AG10803 (cell line): ENCODE measurements around the gene ADAMTS10.

ENCODE experiments used
- DNase-seq: peaks from one replicate; pipeline ENCODE4 v3.0.0; 2010; ENCODE audit warnings: low read depth
- H3K4me3 ChIP-seq: 2 replicates; pipeline ENCODE4 v1.5.1; 2011; ENCODE audit warnings: mild to moderate bottlenecking, low read length, control low read depth
- CTCF ChIP-seq: conservative IDR thresholded peaks from 2 replicates; pipeline ENCODE4 v1.5.1; 2011; ENCODE audit warnings: mild to moderate bottlenecking, low read length, control low read depth, inconsistent platforms

The ADAMTS10 gene

GRCh38 chr19:8544168-8544567, 66.3 kb downstream of the ADAMTS10 start:
- no peak for DNase-seq
- TF ChIP-seq CTCF, result no peak
- no peak overlapping the region for H3K4me3 ChIP-seq

GRCh38 chr19:8539621-8540149, 70.8 kb downstream of the ADAMTS10 start:
- H3K4me3 ChIP-seq, result no peak overlapping the region
- TF ChIP-seq CTCF, result no peak
- no peak for DNase-seq

- TF ChIP-seq CTCF, result no peak
- DNase-seq, result no peak
These were observed 73.4 kb downstream of the ADAMTS10 start for GRCh38 chr19:8537099-8537498.

GRCh38 chr19:8536282-8536681, 74.2 kb downstream of the ADAMTS10 start:
- DNase-seq, result no peak
- H3K4me3 ChIP-seq, result no peak overlapping the region
- TF ChIP-seq CTCF, result no peak

More at GRCh38 chr19:8537099-8537498, 73.4 kb downstream of the ADAMTS10 start:
- H3K4me3 ChIP-seq, result no peak overlapping the region

- H3K4me3 ChIP-seq, result no peak overlapping the region
- DNase-seq, result no peak
- TF ChIP-seq CTCF, result no peak
These were observed 78.3 kb downstream of the ADAMTS10 start for GRCh38 chr19:8532225-8532624.

GRCh38 chr19:8531470-8531869, 79.0 kb downstream of the ADAMTS10 start:
- no peak for TF ChIP-seq CTCF
- H3K4me3 ChIP-seq, result no peak overlapping the region
- no peak for DNase-seq
